ENCODE measurements around the gene SLC22A23.

SLC22A23 gene

DNA sequence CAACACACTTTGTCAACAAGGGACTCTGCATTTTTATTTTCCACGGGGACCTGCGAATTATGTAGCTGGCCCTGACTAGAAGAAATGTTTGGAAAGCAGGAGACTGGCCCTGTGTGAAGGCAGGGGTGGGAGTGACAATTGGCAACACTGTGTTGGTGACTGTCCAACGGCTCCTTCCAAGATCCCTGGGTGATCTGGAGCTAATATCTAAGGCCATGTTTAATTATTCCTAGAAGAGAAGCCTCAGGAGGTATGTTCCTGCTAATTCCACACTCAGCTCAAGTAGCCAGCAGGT, 13.7 kb downstream of the SLC22A23 start:
- no peak for ATAC-seq
- no peak for DNase-seq

DNA sequence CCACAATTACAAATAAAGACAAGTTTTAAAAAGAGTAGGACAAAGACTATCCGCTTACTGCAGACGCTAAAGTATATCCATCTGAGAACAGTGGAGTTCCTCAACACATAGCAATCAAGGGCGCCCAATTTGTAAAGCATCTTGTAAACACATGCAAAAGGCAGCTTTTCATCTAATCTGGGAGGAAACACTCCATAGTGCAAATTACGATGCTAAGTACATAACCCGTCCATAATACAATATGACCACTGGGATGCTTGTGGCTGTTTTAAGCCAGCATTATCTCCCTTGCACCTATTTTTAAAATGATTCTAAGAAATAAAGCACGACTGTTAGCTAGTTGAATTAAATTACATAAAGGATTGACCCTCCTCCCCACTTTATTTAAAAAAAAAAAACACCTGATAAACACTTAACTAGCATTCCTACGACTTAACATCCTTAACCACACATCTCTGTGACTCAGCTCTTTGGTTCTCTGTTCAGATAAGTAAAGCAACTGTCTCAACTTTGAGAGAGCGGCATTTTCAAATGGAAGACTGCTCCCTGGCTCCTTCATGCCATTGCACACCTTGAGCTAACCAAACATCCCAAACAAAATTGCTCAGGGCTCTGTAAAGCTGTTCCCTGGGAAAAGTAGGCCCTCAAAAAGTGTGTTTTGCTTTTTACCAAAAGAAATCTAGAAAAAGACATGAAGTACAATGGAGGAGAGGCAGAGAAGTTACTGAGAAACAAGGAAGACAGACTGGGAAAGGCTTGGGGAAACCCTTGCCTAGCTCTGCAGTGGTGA, 14.2 kb downstream of the SLC22A23 start:
- no peak for ATAC-seq
- no peak for DNase-seq

DNA sequence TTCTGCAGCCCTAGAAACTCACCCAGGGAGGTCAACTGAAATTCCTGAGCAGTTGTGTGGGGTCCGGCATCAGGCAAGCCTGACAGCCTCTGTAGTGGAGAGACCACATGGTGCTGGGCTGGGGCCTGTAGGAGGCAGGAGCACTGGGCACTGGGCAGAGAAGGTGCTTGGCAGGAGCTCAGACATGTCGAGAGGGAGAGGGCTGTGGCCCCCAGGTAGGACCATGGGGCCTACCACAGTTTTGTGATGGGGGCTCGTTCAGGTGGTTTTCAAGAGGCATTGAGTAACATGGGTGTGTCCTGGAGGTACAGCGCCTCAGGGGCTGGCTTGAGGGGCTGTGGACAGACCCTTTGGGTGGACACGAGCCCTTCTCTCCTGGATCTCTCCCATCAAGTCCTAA, 15.9 kb downstream of the SLC22A23 start:
- no peak for DNase-seq
- no peak for ATAC-seq

DNA sequence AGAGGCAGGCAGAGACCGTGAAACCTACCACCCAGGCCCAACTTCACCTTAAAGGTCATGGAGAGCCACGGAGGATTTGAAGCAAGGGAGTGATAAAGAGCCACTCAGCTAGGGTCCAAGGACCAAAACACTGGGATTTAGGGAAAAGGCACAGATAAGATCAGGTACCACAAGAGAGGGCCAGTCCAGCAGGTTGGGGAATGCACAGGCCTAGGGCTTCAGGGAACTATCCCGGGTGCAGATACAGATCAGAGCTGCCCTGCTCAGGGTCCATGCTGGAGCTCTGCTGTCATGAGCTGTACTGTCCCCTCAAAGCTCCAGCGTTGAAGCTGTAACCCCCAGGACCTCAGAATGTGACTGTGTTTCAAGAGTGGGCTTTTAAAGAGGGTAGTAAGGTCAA, 16.9 kb downstream of the SLC22A23 start:
- ATAC-seq = no peak

DNA sequence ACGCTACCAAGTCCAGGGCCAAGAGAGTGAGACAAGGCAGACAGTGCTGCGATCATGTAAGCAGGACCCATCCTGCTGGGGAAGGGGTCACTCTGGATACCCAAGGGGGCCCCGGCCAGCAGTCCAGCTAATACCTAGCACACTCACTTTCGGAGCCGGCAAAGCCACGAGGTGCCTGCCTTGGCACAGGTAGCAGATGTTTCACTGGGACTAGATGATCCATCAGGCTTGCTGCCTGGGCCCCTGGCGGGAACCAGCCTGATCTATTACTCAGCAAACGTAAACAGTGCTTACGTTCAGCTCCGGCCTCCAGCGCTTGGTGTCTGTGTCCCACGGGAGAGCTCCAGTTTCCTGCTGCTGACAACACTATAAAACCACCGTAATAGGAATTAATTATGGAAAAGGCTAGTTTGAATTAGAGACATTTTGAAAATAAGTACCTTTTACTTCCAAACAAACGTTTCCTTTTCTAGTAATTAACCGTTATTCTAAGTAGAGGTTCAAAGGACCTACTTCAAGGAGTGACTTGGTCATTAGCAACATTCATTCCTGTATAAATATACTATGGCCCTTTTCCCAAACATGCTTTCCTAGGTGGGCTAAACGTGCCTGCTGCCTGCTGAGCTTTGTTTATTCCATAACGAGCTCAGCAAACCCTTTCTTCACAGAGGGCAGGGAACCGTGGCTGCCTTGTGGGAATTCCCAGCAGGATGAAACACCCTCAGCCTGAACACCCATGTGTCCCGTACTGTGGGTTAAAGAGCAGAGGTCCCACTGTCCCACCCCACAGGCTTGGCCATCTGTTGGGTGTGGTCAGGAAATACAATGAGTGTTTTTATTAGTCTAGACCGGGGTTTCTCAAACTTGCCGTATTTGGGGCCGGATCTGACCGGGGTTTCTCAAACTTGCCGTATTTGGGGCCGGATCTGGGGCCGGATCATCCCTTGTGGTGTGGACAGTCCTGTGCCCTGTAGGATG, 18.4 kb downstream of the SLC22A23 start:
- no peak for ATAC-seq
- DNase-seq = no peak

More for the DNA sequence above, 16.9 kb downstream of the SLC22A23 start:
- DNase-seq = no peak

DNA sequence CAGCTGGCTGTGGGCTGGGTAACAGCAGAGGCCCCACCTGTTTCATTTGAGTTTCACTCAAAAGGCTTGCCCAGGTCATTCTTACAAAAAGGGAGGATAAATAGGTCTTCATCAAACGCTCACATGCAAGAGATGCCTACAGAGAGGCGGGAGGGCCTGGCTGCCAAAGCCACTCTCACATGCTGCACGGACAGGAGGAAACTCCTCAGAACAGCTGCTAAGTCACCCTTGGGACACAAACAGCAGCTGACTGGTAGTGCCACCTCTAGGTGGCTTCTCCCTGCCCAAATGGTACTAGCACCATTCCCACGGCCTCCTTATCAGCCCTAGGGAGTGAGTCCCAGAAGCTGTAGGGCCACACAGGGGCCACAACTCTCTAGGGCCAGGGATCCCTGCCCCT, 23.8 kb downstream of the SLC22A23 start:
- no peak for DNase-seq
- no peak for ATAC-seq

DNA sequence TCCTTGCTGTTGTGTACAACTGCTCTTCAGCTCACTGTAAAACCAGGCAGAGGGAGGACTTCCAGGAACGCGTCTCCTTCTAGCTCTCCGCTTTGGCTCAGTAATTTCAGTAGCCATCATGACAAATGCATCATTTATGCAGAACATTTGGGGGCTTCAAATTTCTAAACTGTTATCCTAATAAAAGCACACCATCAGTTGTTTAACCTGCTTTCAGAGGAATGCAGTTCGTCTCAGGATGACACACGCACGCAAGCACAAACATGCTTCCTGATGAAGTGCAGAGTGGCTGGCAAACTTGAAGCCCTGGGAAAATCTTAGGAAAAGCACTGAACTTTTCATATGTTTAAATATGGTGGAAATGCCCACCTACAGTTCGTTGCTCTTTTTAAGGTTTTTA, 24.4 kb downstream of the SLC22A23 start:
- ATAC-seq (no peak), DNase-seq (no peak)

DNA sequence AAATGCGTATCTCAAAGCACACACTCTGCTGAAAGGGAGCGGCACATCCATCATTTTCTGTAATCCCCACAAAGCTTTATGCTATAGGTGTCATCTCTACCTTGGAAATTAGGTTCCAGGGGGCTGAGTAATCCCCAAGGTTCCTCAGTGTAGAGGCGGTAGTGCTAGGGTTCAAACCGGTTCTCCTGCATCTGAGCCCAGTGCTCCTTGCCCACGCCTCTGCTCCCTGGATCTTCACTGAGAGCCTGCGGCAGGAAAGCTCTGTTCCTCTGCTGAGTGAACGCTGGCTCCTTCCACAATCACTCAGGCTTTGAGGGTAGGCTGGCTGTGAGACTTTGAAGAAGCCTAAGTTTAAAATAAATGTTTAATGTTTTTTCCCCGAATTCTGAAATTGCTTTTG, 24.9 kb downstream of the SLC22A23 start:
- no peak for ATAC-seq
- no peak for DNase-seq

DNA sequence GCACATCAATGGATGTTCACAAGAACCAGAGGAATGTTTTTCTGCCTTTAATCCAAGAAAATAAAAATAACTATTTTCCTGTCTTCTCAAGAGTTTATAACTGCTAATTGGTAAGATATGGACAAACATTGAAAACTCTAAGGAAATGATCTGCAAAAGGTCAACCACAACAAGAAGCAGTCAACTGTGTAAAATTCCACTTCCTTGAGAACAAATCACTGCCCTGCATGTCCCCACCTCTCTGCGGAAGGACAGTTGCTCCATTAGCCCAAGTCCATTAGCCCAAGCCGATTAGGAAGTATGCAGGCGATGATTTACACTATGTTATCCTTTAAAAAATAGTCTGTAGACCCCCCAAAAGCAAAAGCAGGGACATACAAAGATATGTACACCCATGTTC, 27.6 kb downstream of the SLC22A23 start:
- ATAC-seq = no peak
- DNase-seq = no peak

DNA sequence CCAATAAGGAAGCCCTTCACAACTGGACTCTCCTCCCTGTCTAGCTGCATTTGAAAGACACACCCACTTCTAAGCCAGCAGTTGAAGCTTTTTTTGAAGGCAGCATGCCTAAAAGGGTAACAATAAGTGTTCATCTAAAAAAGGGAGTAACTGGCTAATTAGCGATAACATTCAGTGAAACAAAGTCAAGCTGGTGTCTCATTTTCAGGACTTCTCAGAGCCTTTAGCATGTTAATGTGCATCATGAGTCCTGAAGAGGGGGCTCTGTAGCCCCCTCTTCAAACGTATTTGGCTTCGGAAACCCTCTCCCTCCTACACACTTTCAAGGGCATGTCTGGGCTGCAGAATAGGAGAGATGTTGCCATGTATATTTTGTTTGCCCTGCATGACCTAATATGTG, 28.1 kb downstream of the SLC22A23 start:
- ATAC-seq (no peak), DNase-seq (no peak)

DNA sequence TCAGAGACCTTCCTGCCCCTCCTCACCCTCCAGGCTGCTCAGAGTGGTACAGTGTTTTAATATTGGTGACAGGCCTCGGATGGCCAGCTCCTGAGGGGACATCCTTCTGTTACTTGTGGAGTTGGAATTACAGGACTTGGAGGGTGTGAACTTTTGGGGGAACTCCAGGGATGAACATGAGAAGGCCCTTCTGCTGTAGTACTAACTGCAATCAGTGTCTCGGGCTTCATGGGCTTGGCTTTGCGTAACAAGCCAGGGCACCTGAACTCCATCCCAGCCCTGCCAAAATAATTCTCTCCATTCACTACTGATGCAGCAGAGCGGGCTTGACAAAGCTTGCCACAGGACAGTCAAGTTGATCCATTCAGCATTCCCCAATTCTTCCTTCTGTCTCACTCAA, 28.6 kb downstream of the SLC22A23 start:
- ATAC-seq (no peak), DNase-seq (no peak)

DNA sequence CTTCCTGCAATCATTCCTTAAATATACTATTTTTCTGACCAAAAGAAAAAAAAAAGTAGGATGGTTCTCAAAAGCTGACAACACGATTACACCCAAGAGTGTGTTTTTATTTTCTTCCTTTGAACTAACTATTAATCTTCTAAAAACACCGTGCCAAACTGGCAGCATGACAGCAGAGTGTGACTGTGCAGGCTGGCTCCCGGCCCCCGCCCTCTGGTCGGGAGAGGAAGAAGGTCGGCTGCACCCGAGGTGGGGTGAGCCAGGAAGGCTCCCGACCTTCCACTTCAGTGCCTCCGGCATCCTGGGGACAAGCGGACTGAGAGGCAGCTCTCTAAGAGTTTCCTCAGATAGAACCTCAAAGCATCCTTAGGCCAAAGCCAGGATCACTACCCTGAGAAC, 29.2 kb downstream of the SLC22A23 start:
- ATAC-seq (no peak), DNase-seq (no peak)

DNA sequence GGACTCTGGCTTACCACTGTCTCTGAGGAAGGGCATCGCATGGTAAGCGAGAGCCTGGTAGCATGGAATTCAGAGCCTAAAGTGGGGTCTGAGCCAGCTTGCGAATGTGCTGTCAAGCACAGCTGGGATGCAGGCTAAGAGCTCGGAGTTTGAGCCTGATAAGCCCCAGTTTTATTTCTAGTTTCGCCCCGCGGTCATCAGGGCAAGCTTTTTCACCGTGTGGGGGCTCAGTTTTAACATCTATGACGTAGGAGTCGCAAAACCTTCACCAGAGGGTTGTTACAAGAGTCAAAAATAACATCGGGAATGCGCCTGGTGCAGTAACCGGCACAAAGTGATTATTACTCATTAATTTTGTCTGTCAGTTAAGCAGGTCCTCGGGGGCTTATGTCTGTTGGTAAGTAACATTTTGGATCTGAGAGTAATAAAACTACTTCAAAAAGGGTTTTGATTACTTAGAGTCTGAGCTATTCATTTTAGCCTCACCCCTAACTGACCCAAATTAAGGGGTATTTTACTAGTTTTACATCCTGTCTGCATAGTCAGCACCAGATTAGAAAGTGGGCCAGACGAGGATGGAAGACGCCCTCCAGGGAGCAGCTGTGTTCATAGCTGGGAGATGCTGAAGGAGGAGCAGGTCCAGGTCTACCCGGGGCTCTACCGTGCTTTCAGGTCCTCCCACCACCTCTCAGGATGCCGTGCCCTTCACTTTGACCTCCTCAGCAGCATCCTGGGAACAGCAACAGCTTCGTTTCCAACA, 29.7 kb downstream of the SLC22A23 start:
- ATAC-seq (no peak), DNase-seq (no peak)

DNA sequence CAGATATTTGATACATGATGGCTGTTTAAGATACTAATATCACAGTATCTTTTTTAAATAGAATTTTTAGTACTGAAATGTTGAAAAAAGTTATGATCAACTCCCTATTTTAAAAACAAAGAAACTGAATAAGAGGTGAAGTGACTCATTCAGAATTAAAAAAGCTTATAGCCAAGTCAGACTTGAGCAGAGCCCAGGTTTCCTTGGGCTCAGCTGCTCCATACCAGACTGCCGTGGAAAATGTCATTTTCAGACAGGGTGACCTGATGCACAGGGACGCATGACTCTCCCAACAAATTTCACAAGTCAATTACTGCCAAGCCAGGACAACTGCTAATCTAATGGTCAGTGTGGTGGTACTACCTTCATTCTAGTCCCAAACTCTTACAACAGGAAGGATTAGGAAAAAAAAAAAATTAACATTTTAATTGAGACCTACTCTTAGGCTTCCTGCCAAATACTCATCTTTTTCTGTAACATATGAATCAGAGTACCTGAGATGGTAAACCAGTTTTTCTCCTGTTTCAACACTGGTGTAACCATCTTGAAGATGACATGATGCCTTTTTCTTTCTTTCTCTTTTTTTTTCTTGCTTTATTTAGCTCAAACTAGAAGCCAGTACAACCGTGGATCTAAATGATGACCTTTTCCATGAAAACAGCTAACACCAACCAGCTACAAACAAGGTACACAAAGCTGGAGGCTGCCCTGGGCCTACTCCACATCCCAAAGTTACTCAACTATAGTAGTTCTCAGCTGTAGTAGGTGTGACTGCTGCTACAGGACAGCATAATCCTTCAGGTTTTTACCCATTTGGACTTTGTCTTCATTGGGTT, 30.5 kb downstream of the SLC22A23 start:
- no peak for ATAC-seq

DNA sequence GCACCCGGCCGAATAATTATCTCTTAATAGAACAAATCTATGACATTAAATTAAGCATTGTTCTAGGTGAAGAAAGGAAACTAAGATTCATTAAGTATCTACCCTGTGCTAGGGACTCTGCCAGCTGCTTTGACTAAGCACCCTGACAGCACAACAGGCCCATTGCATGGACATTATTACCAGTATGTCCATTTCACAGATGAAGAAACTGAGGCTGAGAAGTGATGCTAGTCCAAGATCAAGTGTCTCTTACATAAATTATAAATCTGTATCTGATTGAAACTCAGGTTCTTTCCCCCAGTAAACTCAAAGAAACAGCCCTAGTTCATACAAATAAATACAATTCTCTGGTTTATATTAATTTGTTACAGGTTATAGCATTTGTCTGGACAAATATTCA, 31.3 kb downstream of the SLC22A23 start:
- ATAC-seq (no peak), DNase-seq (no peak)

More for the DNA sequence above, 30.5 kb downstream of the SLC22A23 start:
- DNase-seq = no peak

DNA sequence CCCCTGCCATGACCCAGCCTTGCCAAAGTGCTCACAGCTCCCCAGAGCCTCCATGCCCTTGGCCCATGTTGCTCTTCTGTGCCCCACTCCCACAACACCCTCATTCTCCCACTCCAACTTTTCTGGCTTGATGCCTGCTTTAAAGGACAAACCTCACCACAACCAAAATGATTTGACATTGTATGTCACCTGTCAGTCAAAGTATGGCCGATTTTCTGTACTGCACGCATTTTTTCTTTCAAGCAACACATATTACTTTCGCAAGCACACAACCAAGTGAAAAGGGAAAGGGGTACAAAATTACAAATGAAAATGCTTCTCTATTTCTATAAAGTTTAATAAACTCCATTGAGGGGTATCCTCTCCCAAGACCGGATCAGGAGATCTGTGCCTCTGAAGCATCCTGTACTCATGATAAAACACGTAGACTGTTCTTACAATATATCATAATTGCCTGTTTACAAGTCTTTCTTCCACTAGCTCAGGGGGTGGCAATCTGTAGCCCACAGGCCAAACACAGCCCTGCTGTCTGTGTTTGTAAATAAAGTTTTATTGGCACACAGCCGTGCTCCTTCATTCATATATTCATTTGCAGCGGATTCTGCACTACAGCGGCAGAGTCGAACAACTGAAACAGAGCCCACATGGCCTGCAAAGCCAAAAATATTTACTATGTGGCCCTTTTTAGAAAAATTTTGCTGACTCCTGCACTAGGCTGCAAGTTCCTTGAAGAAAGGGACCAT, 32.5 kb downstream of the SLC22A23 start:
- ATAC-seq = no peak
- no peak for DNase-seq

DNA sequence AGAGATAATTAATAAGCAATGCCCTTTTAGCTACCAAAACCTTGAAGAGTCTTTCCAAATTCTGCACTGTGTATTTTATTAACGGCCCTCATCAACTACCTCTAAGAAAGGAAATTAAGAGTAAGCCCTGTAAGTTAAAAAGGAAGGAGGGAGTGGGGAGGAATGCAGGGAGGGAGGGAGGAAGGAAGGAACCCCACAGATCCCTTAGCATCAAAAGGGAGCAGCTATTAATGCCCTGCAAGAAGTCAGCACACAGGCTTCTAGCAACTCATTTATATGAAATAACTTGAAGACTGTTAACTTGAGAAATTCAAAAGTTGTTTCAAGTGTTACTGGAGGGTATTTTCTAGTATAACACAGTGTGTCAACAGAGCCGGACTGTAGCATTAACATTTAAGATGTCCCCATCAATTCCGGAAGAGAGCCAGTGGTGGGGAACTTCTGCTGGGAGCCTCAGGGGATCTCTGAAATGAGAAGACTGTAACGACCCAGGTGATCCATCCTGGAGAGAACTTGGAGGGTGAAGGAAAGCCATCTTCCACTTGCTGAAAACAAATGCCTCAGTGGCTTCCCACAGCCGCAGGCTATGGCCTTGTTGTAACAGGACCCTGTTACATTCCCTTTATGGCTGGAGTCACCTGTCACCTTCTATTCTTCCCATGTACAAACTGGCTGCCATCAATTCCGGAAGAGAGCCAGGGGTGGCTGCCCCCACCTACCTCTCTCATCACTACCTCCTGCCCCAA, 33.2 kb downstream of the SLC22A23 start:
- no peak for DNase-seq

DNA sequence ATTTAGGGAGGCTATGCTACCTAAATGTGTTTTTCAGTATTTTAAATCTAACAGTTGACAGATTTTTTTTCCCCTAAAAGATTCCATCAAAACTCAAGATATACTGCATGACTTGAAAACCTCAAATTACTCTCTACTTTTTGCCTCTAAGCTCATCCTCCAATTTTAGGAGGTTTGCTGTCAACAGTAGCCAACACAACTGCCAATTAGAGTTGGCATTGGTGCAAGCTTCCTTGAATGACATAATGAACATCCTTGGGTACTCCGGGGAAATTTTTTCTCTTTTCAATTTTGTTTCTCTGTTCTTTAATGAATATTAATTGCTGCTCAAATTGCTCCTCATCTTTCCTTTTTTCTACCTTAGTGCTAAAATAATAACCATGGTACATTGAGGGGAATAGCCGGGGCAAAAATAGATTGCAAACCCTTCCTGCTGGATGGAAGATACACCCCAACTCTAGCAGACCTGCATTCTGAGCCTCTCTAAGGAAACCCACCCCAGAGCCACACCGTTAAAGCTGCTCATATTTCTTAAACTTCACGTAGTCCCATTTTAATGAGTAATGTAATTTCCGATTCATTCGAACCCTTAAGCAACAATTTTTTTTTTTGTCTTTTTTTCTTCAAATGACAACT, 34.3 kb downstream of the SLC22A23 start:
- ATAC-seq (no peak), DNase-seq (no peak)

More for the DNA sequence above, 33.2 kb downstream of the SLC22A23 start:
- ATAC-seq = no peak

DNA sequence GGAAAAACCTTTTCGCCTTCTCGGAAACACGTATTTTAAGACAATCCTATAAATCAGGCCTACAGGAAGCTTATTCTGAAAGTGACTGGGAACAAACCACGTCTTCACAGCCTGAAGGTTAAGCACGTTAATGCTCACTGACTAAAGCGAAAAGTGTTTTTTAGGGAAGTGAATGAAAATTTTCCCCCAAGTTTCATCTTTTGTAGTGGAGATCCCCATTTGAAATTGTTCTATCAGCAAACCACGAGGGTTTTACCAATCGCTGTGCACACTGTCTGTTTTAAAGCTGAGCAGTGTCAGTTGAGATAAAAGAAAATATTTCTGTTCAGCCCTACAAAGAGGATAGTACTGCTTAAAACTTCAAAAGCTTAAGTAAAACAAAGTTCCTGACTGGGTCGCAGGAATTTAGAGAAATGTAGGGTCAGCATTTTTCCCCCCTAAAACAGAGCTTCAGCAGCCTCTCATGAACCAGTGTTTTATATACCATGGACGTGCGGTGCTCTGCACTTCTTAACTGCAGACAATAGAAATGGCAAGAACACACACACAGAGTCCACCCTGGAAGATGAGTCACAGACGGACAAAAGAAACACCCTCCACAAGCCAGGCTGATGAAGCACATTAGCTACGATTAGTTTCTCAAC, 34.9 kb downstream of the SLC22A23 start:
- ATAC-seq (no peak), DNase-seq (no peak)

All from stimulated activated naive CD8-positive, alpha-beta T cell treated with anti-CD3 and anti-CD28 coated beads, Interleukin-15, Interleukin-2, amounts not matched to agents 100 U/mL and 50 U/mL, for 24 hours (primary cell).